Vagina (tissue), 2 donors: ENCODE measurements around the gene RAD51AP1. TPM values are rescaled to one million over a fixed set of nuclear protein-coding genes. Genes with fewer than 3 reads are reported as not detected.

Source experiments
- DNase-seq, 2 donors: peaks; one replicate each; pipeline ENCODE4 v3.0.0-alpha.2; 2017; ENCODE audit errors: extremely low spot score in 2 of 2
- H3K27ac ChIP-seq: fragments of 200-600 bp; sonication (generic); one replicate; pipeline ENCODE4 v1.5.1; 2019
- H3K27me3 ChIP-seq: fragments of 200-600 bp; sonication (generic); one replicate; pipeline ENCODE4 v1.5.1; 2019
- H3K36me3 ChIP-seq, 2 donors: fragments of 200-600 bp; sonication (generic); one replicate each; pipeline ENCODE4 v1.5.1; 2017 to 2019
- H3K4me1 ChIP-seq: fragments of 200-600 bp; sonication (generic); one replicate; pipeline ENCODE4 v1.5.1; 2019
- H3K4me3 ChIP-seq, 2 donors: fragments of 200-600 bp; sonication (generic); 1 replicate in 1 of 2; 2 replicates in 1 of 2; pipeline ENCODE4 v1.5.1; 2016 to 2019
- H3K9me3 ChIP-seq: fragments of 200-600 bp; sonication (generic); one replicate; pipeline ENCODE4 v1.5.1; 2019
- CTCF ChIP-seq, 3 experiments: fragments of 450-650 bp in 2 of 3; fragments of 200-600 bp in 1 of 3; sonication (generic) in 1 of 3; IDR thresholded peaks; one replicate each; pipeline ENCODE4 v1.5.1; 2017 to 2019; ENCODE audit warnings: antibody characterized with exemption in 3 of 3, mild to moderate bottlenecking in 2 of 3, moderate library complexity in 2 of 3
- POLR2A ChIP-seq, 2 donors: fragments of 450-650 bp; IDR thresholded peaks; one replicate each; pipeline ENCODE4 v1.6.1; 2017; ENCODE audit warnings: antibody characterized with exemption in 2 of 2, mild to moderate bottlenecking in 2 of 2, moderate library complexity in 2 of 2
- POLR2AphosphoS5 ChIP-seq, 2 donors: sonication (generic); formaldehyde crosslinking; IDR thresholded peaks; one replicate each; pipeline ENCODE4 v1.9.0; 2017; ENCODE audit warnings: antibody characterized with exemption in 2 of 2, mild to moderate bottlenecking in 2 of 2, low read depth in 1 of 2; ENCODE audit not compliant: insufficient read depth in 1 of 2
- intact Hi-C: fragments of 100-400 bp; cut with DNase I; formaldehyde crosslinking; loops from one replicate; pipeline ENCODE4 v1.15.1; 2023
- total RNA-seq: library from RNA; depleted of rRNA; stranded (reverse); fragments of >200 nt; gene quantifications from one replicate; pipeline ENCODE4 v1.2.3, GENCODE V29; 2016

Gene RAD51AP1
- total RNA-seq, 1 donor from 2014 or later: 4.2 TPM

GRCh38 chr12:4553943-4554342 lies 15.3 kb downstream of the RAD51AP1 start:
- no peak for DNase-seq
- Histone ChIP-seq H3K36me3 (no peaks in the 10 kb centered on the region), H3K4me1 (no peaks in the 10 kb centered on the region), H3K27ac (no peak overlapping the region), H3K27me3 (no peaks in the 10 kb centered on the region), H3K4me3 (no peak overlapping the region), H3K9me3 (no peaks in the 10 kb centered on the region)
- TF ChIP-seq POLR2AphosphoS5 (IDR thresholded peaks at IDR 0.05; ENCODE audit: insufficient read depth in 1 of 2, low read depth in 1 of 2): no peak
- no peak for TF ChIP-seq CTCF (IDR thresholded peaks at IDR 0.05)
- TF ChIP-seq POLR2A (IDR thresholded peaks at IDR 0.05): no peak
- intact Hi-C loops: no loop called here

GRCh38 chr12:4555804-4556203 lies 17.1 kb downstream of the RAD51AP1 start:
- H3K4me3 ChIP-seq: no peak overlapping the region
- no peak overlapping the region for H3K27ac ChIP-seq
- no peak for DNase-seq
- no peaks in the 10 kb centered on the region for H3K4me1 ChIP-seq
- no peaks in the 10 kb centered on the region for H3K9me3 ChIP-seq
- H3K36me3 ChIP-seq: no peaks in the 10 kb centered on the region
- TF ChIP-seq CTCF (IDR thresholded peaks at IDR 0.05) (no peak), POLR2AphosphoS5 (IDR thresholded peaks at IDR 0.05; ENCODE audit: insufficient read depth in 1 of 2, low read depth in 1 of 2) (no peak), POLR2A (IDR thresholded peaks at IDR 0.05) (no peak)
- H3K27me3 ChIP-seq: no peaks in the 10 kb centered on the region
- intact Hi-C loops: no loop called here

- intact Hi-C loops: no loop called here
- Histone ChIP-seq H3K27ac (no peak overlapping the region), H3K9me3 (no peaks in the 10 kb centered on the region), H3K4me3 (no peak overlapping the region), H3K36me3 (no peaks in the 10 kb centered on the region), H3K27me3 (no peaks in the 10 kb centered on the region), H3K4me1 (peaks cover 5% of the 10 kb centered on the region)
- DNase-seq: no peak
- TF ChIP-seq POLR2AphosphoS5 (IDR thresholded peaks at IDR 0.05; ENCODE audit: insufficient read depth in 1 of 2, low read depth in 1 of 2) (no peak), CTCF (IDR thresholded peaks at IDR 0.05) (no peak), POLR2A (IDR thresholded peaks at IDR 0.05) (no peak)
These were observed 18.2 kb downstream of the RAD51AP1 start for GRCh38 chr12:4556735-4557530.

- no peak for DNase-seq
- Histone ChIP-seq H3K4me3 (no peak overlapping the region), H3K4me1 (peaks cover 8% of the 10 kb centered on the region), H3K27me3 (no peaks in the 10 kb centered on the region), H3K36me3 (no peaks in the 10 kb centered on the region), H3K27ac (no peak overlapping the region), H3K9me3 (no peaks in the 10 kb centered on the region)
- intact Hi-C loops: no loop called here
- no peak for TF ChIP-seq CTCF (IDR thresholded peaks at IDR 0.05)
- no peak for TF ChIP-seq POLR2A (IDR thresholded peaks at IDR 0.05)
- TF ChIP-seq POLR2AphosphoS5 (IDR thresholded peaks at IDR 0.05; ENCODE audit: insufficient read depth in 1 of 2, low read depth in 1 of 2): no peak
These were observed 18.9 kb downstream of the RAD51AP1 start for GRCh38 chr12:4557586-4557985.

GRCh38 chr12:4558171-4558570 lies 19.5 kb downstream of the RAD51AP1 start:
- H3K4me1 ChIP-seq: peaks cover 8% of the 10 kb centered on the region
- H3K4me3 ChIP-seq: no peak overlapping the region
- TF ChIP-seq POLR2A (IDR thresholded peaks at IDR 0.05) (no peak), CTCF (IDR thresholded peaks at IDR 0.05) (no peak), POLR2AphosphoS5 (IDR thresholded peaks at IDR 0.05; ENCODE audit: insufficient read depth in 1 of 2, low read depth in 1 of 2) (no peak)

More at GRCh38 chr12:4558171-4558570, 19.5 kb downstream of the RAD51AP1 start:
- Histone ChIP-seq H3K9me3 (no peaks in the 10 kb centered on the region), H3K36me3 (no peaks in the 10 kb centered on the region), H3K27me3 (no peaks in the 10 kb centered on the region), H3K27ac (no peak overlapping the region)
- no peak for DNase-seq
- intact Hi-C loops: no loop called here
